ENCODE results near the gene ZCCHC2.

ZCCHC2 gene

DNA sequence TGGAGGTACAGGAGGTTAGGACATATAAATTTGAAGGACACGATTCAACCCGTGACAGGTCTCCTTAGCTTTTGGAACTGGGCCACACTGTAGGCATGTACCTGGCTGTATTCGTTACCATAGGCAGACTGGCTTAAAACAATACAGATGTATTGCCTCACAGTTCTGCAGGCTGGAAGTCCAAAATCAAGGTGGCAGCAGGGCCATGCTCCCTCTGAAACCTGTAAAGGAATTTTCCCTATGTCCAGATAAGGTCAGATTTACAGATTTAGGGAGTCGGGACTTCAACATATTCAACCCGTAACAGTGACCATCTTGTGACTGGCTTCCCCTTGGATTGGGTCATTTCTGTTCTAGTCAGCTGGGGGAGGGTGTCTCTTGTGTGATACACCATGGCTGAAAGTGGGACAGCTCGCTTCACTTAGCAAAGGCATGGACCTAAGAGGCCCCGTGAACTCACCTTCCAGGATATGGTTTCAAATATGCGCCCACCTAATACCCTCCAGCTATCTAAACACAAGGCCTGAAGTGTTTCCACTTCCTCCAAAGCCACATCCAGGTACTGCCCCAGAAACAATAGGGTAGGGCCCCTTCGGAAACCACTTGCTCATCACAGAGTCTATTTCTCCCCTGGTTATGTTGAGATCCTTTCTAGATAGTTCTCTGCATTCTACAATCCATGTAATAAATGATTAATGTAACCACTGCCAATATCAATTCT, 85.0 kb downstream of the ZCCHC2 start:
- no peak for DNase-seq (ENCODE audit: low read depth in 4 of 4, low spot score in 1 of 4)

DNA sequence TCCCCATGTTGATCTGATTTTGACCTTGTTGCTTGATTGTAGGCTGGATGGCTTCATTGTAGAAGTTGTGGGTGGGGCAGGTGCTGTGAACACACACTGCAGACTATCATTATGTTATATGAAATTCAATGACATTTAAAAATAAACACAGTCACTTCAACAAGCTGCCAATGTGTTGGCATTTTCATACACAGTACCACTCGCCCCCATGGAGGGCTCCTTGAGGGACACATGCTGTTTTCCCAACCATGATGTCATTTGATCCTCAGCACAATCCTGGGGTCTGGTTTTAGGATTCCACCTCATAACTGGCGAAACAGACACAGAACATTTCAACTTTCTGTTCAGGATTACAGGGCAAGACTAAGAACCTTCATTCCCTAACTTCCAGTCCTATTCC, 86.9 kb downstream of the ZCCHC2 start:
- no peak for DNase-seq (ENCODE audit: low read depth in 4 of 4, low spot score in 1 of 4)

GRCh38 chr18:62610351-62610700, 87.5 kb downstream of the ZCCHC2 start:
- no peak for DNase-seq (ENCODE audit: low read depth in 4 of 4, low spot score in 1 of 4)

- DNase-seq (ENCODE audit: low read depth in 4 of 4, low spot score in 1 of 4) = no peak
These were observed 88.0 kb downstream of the ZCCHC2 start for GRCh38 chr18:62610701-62611411.

GRCh38 chr18:62611453-62612288, 88.8 kb downstream of the ZCCHC2 start:
- no peak for DNase-seq (ENCODE audit: low read depth in 4 of 4, low spot score in 1 of 4)

GRCh38 chr18:62612289-62612645, 89.4 kb downstream of the ZCCHC2 start:
- no peak for DNase-seq (ENCODE audit: low read depth in 4 of 4, low spot score in 1 of 4)

GRCh38 chr18:62612776-62613175, 90.0 kb downstream of the ZCCHC2 start:
- DNase-seq (ENCODE audit: low read depth in 4 of 4, low spot score in 1 of 4) = no peak

GRCh38 chr18:62614494-62614893, 91.7 kb downstream of the ZCCHC2 start:
- DNase-seq (ENCODE audit: low read depth in 4 of 4, low spot score in 1 of 4) = no peak

- no peak for DNase-seq (ENCODE audit: low read depth in 4 of 4, low spot score in 1 of 4)
These were observed 93.5 kb downstream of the ZCCHC2 start for GRCh38 chr18:62616331-62616805.

DNA sequence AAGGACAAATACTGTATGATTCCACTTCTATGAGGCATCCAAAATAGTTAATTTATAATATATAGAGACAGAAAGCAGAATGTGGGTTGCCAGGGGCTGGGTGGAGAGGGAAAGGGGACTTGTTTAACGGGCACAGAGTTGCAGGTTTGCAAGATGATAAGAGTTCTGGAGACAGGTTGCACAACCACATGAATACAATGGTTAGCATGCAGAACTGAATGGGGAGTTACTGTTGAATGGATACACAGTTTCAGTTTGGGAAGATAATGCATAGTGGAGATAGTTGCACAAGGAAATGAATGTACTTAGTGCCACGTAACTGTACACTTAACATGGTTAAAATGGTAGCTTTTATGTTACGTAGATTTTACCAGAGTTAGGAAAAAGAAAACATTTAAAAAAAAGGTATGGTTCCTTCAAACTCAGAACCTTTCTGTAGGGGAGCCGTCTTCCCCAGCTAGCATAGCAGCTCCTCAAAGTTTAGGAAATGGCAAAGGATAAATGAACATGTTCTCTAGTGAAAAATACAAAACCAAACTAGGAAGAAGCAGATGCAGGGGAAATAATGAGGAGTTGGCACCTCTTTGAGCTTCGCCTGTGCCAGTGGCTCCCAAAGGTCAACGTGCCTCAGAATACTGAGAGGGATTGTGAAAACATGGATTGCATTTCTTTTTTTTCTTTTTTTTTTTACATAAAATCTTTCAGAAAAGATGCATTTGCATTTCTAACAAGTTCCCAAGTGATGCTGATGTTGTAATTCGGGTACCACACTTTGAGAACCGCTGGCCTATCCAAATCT, 95.2 kb downstream of the ZCCHC2 start:
- no peak for DNase-seq (ENCODE audit: low read depth in 4 of 4, low spot score in 1 of 4)

DNA sequence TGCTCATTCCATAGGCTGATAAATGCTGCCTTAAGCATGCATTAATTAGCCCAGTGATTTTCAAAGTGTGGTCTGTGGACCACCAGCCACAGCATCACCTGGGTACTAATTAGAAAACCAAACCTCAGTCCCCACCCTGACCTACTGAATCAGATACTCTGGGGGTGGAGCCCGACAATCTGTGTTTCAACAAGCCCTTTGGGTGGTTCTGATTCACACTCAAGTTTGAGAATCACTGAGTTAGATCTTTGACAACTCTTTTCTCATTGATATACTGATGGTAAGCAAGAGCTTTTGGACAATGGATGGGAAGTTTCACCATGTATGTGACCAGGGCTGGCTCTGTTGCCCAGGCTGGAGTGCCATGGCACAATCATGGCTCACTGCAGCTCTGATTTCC, 95.9 kb downstream of the ZCCHC2 start:
- DNase-seq (ENCODE audit: low read depth in 4 of 4, low spot score in 1 of 4) = no peak

DNA sequence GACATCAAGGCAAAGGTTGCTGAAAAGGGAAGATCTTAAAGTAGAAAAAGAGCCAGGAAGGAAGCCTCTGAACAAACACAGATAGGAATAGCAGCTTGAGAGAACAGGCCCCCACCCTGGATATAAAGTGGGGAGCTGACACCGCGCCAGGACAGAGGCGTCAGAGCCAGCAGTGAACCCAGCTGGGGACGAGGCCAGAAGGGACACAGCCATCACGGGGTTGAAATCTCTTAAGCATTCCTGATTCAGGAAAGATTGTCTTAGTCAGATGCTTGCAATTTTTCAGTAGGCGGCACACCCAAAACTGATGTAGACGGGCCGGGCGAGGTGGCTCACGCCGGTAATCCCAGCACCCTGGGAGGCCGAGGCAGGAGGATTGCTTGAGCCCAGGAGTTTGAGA, 98.7 kb downstream of the ZCCHC2 start:
- no peak for DNase-seq (ENCODE audit: low read depth in 4 of 4, low spot score in 1 of 4)

GRCh38 chr18:62625019-62625418, 102.2 kb downstream of the ZCCHC2 start:
- no peak for DNase-seq (ENCODE audit: low read depth in 4 of 4, low spot score in 1 of 4)

Data from stimulated activated CD4-positive, alpha-beta T cell treated with anti-CD3 and anti-CD28 coated beads, Interleukin-1b, Interleukin-23, amount 100 ng/mL, for 24 hours (primary cell).